GM12873 (cell line): ENCODE data around the gene MT1A.

Experiments
- TF ChIP-seq, protein P1 (sequence below): IDR thresholded peaks from 2 replicates; pipeline ENCODE4 v1.5.1; 2012; ENCODE audit warnings: low read depth, mild to moderate bottlenecking, moderate library complexity, low read length, control low read depth; ENCODE audit not compliant: insufficient read depth; ENCODE audit errors: missing control alignments

Gene MT1A

DNA sequence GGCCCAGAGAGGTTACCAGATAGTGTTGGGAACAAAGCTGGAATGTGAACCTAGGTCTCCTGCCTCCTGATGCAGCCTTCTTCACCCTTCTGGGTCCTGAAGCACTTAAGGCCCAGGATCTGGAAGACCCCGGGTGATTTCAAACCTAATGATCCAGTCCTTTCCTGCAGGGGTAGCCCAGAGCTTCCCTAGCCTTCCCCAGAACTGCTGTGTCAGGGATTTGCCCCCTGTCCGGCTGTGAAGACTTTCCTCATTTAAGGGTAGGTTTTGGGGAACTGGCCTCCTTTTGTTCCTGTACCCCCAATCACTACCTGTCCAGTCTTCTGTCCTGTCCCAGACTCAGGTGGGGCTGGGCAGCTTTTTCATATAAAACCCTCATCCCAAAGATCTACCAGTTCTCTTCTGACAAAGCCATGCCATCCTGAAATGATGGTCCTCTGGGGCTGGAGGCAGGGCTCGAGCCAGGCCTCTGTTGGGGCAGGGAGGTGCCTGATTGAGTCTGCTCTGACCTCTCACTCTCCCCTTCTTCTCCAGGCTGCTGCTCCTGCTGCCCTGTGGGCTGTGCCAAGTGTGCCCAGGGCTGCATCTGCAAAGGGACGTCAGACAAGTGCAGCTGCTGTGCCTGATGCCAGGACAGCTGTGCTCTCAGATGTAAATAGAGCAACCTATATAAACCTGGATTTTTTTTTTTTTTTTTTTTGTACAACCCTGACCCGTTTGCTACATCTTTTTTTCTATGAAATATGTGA is 45.1 kb downstream of the MT1A start:
- TF ChIP-seq, protein P1, sequence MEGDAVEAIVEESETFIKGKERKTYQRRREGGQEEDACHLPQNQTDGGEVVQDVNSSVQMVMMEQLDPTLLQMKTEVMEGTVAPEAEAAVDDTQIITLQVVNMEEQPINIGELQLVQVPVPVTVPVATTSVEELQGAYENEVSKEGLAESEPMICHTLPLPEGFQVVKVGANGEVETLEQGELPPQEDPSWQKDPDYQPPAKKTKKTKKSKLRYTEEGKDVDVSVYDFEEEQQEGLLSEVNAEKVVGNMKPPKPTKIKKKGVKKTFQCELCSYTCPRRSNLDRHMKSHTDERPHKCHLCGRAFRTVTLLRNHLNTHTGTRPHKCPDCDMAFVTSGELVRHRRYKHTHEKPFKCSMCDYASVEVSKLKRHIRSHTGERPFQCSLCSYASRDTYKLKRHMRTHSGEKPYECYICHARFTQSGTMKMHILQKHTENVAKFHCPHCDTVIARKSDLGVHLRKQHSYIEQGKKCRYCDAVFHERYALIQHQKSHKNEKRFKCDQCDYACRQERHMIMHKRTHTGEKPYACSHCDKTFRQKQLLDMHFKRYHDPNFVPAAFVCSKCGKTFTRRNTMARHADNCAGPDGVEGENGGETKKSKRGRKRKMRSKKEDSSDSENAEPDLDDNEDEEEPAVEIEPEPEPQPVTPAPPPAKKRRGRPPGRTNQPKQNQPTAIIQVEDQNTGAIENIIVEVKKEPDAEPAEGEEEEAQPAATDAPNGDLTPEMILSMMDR = no peak

DNA sequence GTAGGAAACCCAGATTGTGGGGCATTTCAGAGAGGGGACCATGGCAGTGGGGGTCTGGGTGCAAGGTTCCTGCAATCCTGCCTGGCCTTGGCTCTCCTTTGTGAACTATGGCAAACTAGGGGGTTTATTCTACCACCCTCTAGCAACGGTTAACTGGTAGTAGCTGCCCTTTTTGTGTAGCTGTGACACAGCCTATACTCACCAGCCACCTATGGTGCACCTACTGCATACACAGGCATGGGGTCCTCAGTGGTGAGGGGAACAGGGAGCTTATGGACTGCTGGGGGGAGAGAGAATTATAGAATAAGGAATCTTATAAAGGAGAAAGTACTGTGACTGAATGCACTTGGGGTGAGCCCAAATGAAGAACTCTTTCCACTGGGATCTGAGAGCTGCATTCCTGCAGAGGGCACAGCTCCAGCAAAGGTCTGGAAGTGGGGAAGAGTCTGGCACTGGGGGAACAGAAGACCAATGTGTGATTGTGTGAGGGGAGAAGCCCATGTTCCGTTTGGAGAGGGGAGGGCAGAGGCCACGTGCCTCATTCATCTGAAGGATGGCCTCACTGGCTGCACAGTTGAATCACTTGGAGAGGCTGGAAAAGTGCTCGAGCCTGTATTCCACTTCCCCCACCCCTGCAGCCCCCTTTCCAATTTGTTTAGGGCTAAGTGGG is 45.9 kb downstream of the MT1A start:
- TF ChIP-seq, protein P1 = no peak

DNA sequence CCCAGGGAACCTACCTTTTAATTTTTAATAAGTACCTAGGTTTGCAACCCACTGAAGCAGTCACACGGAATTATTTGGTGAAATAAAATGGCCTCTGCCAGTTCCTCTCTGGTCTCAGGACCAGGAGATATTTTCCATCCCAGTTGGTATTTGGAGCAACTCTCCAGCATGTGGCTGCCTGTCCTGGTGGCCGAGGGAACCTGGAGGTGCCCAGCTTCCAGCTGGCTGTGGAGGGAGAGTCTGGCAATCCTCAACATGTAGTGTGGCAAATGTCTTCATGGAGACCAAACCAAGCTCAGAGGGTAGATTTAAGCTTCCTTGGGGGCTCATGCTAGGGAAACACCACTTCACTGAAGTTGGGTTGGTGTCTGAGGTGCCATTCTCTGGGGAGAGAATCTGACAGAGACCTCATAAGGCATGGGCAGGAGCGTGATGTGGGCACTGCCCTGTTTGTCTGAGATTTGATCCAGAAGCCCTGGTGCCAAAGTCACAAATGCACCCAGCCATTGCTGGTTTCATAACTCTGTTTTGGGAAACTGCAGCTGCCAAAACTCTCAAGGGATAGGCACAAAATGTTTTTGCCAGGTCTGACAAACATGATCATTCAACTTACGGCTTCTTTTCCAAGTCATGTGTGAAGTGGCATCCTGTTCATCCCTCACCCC is 46.6 kb downstream of the MT1A start:
- TF ChIP-seq, protein P1 = no peak

DNA sequence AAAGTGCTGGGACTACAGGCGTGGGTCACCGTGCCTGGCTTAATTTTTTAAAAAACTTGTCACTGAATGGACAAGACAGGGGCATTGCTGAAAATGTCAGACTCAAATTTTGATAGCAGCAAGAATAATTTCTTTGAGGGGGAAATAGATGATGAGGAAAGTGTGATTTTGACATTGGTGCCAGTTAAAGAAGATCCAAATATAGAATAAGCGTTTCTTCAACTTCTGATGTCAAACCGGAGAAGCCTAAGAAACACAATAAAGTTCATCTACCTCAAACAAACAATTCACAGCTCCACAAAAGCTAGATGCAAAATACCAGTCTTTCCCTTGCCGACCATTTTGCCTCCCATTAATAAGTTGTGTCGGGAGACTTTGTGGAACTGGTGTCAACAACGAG is 48.3 kb downstream of the MT1A start:
- TF ChIP-seq, protein P1 = no peak

DNA sequence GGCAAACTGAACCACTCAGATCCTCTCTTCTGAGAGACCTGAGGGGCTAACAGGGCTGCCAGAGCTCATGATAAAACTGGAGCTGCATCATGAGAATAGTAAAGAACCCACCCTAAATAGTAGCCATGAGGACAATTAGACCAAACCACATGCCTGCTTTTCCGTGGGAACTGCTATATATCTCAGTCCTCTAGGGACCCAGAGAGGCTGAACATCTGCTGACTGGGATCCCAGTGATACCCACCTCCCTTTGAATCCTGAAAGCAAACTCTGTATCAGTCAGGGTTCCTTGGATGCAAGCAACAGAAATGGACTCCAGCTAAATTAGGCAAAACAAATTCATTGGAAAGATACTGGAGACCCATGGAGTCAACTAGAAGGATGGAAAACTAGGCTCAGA is 50.3 kb downstream of the MT1A start:
- TF ChIP-seq, protein P1 = no peak

DNA sequence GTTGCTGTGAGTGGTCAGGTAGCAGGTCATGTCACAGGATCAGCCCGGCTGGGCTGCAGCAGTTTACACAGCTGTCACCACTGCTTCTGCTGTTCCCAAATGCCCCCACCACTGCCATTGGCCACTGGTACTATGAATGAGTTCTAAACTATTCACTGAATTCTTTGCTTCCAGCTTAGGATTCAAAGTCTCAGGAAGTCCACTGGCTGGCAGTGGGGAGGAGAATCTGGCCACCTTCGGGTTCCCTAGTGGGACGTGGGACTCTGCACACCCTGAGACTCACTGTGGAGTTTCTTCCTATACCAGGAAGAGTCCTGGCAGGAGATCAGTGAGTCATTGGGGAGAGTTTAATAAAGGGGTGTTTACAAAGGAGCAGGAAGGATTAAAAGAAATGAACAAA is 50.7 kb downstream of the MT1A start:
- TF ChIP-seq, protein P1 = no peak
